ENCODE measurements around the gene PYM1.
A peak's percentile ranks its signal among the peaks of the same experiment; 100 is the strongest.

GRCh38 chr12:55926738-55927587, 731 bp downstream of the PYM1 start:
- TF ChIP-seq CTCF (conservative IDR thresholded peaks at IDR 0.05; ENCODE audit: low read length), result peak; percentile 83
- no peak for TF ChIP-seq EZH2phosphoT487 (IDR thresholded peaks at IDR 0.05; ENCODE audit: borderline replicate concordance)
